GM21360 (cell line): ENCODE measurements around the gene CHIA.
"Not testable (repeated sequence)": the region's sequence is repeated elsewhere in the genome, so short reads cannot be mapped to it uniquely, and the experiment has no call there.

Experiments
- ATAC-seq: cut with Tn5 transposase; IDR thresholded peaks from one replicate; pipeline ENCODE4 v1.9.1; 2021; ENCODE audit warnings: mild to moderate bottlenecking, moderate library complexity; ENCODE audit not compliant: unreplicated experiment

Gene CHIA

DNA sequence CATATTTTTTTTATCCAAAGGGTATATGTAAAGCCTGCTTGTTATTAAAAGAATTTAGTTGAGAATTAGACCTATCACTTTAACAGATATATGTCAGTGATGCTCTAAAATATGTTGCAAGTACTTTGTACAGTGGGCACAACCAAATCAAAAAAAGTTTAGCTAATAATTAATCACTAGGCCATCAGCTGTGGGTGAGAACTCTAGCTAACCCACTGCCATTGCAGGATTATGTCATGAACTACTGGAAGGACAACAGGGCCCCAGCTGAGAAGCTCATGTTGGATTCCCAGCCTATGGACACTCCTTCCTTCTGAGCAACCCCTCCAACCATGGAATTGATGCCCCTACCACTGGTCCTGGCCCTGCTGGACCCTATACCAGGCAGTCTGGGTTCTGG is 6.8 kb upstream of the CHIA start:
- no peak for ATAC-seq

DNA sequence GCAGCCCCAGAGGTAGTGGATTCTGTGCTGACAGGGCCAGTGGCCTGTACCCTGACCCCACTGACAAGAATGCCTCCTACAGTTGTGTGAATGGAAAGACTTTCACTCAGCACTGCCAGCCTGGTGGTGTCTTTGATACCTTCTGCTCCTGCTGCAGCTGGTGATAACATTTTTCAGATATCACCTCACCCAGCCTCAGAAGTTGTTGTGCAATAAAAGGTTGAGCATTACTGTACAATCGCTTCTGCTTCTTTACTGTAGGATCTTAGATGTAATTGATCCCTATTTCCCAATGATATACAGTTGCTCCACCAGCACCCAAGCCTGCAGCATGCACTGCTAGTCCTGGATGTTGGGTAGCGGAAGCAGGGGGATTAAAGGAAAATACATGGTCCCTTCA is 4.8 kb upstream of the CHIA start:
- no peak for ATAC-seq

DNA sequence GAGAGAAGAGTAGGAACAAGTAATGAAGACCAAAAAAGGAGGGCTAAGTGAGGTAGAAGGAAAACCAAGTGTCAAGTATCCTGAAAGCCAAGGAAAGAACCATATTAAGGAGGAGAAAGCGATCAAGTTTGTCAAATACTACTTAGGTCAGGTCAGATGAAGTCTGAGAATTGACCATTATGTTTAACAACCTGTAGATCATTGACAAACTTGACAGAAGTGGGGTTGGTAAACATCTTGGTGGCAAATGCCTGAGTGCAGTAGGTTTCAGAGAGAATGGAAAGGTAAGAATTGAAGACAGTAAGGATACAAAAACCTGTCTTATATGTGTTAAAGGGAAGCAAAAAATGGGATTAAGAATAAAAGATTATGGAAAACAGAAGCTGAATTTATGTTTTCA is 3.7 kb upstream of the CHIA start:
- ATAC-seq, result no peak

- ATAC-seq, result no peak
Measured at GRCh38 chr1:111289371-111289770, 1.3 kb upstream of the CHIA start.

DNA sequence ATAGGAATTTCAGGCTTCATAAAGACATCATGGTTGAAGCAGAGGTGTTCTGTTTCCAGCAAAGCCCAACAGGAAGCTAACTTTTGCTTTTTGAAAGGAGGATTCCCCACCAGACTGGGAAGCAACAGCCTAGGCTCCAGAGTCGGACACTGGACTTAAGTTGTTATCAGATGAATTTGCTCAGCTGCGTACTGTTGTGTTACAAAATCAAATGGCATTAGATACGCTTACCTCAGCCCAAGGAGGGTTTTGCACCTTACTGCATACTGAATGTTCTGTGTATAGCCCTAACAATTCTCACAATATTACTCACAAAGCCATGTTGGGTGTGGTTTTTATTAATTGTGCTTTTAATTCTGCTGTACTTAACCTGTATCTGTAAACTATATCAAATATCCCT is 547 bp upstream of the CHIA start:
- no peak for ATAC-seq

- no peak for ATAC-seq
Measured at GRCh38 chr1:111294390-111294789, 3.7 kb downstream of the CHIA start.

DNA sequence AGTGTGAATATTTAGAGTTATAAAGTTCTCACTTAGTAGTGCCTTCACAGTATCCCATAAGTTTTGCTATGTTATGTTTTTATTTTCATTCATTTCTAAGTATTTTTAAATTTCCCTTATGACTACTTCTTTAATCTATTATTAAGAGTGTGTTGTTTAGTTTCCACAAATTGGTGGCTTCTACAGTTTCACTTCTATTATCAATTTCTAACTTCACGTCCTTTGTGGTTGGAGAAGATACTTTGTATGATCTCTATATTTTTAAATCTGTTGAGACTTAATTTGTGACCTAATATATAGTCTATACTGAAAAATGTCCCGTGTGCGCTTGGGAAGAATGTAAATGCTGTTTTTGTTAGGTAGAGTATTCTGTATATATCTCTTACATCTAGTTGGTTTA is 11.7 kb downstream of the CHIA start:
- no peak for ATAC-seq

- ATAC-seq, result no peak
Measured at GRCh38 chr1:111309690-111310089, 19.0 kb downstream of the CHIA start.

- ATAC-seq, result no peak
Measured at GRCh38 chr1:111318523-111318922, 27.9 kb downstream of the CHIA start.

GRCh38 chr1:111320066-111320879 is 29.6 kb downstream of the CHIA start:
- no peak for ATAC-seq

DNA sequence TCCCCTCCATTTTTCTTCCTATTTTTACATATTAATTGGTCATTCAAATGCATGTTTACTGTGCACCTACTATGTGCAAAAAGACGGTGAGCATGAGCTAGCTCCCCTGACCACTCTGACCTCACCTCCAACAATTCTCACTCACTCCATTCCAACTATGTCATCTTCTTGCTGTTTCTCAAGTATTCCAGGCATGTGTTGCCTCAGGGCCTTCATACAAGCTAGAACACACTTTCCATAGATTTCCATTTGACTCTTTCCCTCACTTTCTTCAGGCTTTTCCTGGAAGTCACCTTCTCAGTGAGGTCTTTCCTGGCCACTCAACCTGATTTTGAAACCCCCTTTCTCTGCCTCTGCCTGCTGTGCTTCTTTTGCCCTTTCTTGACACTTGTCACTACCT is 32.6 kb downstream of the CHIA start:
- ATAC-seq, result no peak

- no peak for ATAC-seq
Measured at GRCh38 chr1:111332190-111332589, 41.5 kb downstream of the CHIA start.

GRCh38 chr1:111334169-111334568 is 43.5 kb downstream of the CHIA start:
- ATAC-seq, result no peak

- ATAC-seq, result not testable (repeated sequence)
Measured at GRCh38 chr1:111335214-111335877, 44.7 kb downstream of the CHIA start.

GRCh38 chr1:111338849-111339248 is 48.2 kb downstream of the CHIA start:
- ATAC-seq, result not testable (repeated sequence)

DNA sequence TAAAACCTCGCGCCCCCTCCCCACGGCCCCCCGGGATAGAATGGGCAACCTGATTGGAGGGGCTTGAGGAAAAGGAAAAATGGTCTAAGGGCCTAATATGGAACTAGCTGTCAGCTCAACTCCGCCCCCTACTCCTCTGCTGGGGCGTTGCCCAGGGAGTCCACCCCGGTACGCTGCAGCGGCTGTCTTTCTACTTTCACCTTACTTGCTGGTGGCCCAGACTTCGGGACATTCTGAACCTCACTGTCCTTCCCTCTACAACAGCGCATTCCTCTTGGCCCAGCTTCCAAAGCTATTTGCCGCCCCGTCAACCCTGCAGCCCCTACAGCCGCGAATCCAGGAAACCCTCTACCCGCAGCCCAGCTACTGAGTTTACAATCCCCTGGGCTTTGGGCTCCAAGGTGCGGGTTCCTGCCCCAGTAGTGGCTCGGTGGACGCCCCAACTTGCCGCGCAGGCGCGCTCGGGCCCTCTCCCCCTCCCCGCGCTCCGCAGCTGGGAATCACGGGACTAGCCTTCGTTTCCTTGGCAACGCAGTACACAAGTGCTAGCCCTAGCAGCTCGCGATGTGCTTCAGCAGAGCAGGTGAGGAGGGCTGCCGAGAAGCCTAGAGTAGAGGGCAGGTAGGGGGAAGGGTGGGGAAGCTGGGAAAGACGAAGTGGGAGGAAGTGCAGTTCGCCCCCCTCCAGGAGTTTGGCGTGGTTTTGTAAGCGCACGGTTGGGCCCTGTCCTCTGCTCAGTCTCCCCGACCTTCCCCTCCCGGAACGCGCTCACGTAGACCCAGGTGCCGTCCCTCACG is 55.6 kb downstream of the CHIA start:
- peak; percentile 85 for ATAC-seq

- no peak for ATAC-seq
Measured at GRCh38 chr1:111347026-111347425, 56.4 kb downstream of the CHIA start.

DNA sequence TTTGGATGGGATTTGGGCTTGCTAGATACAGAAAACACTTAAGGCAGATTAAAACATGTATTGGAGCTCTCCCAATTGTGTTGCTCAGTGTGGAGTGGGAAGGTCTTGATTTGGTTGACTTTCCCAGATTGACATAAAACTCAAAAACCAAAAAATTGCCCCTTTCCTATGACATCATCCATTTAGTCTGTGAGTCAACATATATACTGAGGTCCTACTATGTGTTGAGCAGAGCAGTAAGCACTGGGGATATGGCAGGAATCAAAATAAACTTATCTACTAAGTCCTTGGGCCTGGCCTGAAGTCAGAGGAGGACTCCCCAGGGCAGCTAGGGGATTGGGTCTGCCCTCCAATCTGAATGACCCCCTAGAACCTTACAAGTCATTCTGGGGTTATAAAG is 61.0 kb downstream of the CHIA start:
- no peak for ATAC-seq

GRCh38 chr1:111354584-111354983 is 63.9 kb downstream of the CHIA start:
- no peak for ATAC-seq

DNA sequence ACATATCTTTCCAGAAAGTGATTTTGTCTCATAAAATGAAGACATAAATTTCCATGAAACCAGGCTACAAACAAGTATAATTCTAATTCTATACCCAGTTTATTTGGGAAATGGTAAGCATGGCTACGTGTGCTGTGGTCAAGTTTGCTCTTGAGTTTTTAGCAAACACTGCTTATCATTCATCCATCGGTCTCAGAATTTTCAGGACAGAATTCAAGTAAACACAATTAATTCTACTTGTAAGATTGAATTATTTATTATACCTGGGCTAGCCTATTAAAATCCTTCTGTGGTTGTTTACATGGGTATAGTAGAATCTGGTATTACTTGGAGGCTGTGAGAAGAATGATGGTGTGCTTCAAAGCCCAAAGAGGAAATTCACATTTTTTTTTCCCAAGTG is 68.3 kb downstream of the CHIA start:
- ATAC-seq, result no peak

- no peak for ATAC-seq
Measured at GRCh38 chr1:111359376-111359775, 68.7 kb downstream of the CHIA start.

DNA sequence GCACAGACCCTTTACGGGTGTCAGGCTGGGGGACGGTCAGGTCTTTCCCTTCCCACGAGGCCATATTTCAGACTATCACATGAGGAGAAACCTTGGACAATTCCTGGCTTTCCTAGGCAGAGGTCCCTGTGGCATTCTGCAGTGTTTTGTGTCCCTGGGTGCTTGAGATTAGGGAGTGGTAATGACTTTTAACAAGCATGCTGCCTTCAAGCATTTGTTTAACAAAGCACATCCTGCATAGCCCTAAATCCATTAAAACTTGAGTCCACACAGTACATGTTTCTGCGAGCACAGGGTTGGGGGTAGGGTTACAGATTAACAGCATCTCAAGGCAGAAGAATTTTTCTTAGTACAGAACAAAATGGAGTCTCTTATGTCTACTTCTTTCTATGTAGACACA is 69.6 kb downstream of the CHIA start:
- not testable (repeated sequence) for ATAC-seq
